ENCODE data around the gene STBD1. TPM values are rescaled to one million over a fixed set of nuclear protein-coding genes. Genes with fewer than 3 reads are reported as not detected.
A peak's percentile ranks its signal among the peaks of the same experiment; 100 is the strongest.
"Not testable (repeated sequence)": the region's sequence is repeated elsewhere in the genome, so short reads cannot be mapped to it uniquely, and the experiment has no call there.

STBD1 gene
- total RNA-seq, 2 donors from 2014 or later: 17.6 to 37.4 TPM

- intact Hi-C loops (cut with DNase I): no loop called here
- no peak for DNase-seq (ENCODE audit: low spot score)
Measured at GRCh38 chr4:76280488-76281441, 25.8 kb upstream of the STBD1 start.

GRCh38 chr4:76281594-76281993 is 24.9 kb upstream of the STBD1 start:
- intact Hi-C loops (cut with DNase I); DNase-seq (ENCODE audit: low spot score): not testable (repeated sequence)

GRCh38 chr4:76282941-76283689 is 23.4 kb upstream of the STBD1 start:
- DNase-seq (ENCODE audit: low spot score): no peak
- intact Hi-C loops (cut with DNase I): no loop called here

- intact Hi-C loops (cut with DNase I): no loop called here
- no peak for DNase-seq (ENCODE audit: low spot score)
Measured at GRCh38 chr4:76283900-76284299, 22.6 kb upstream of the STBD1 start.

- intact Hi-C loops (cut with DNase I); DNase-seq (ENCODE audit: low spot score): not testable (repeated sequence)
Measured at GRCh38 chr4:76287811-76288210, 18.7 kb upstream of the STBD1 start.

- intact Hi-C loops (cut with DNase I): no loop called here
- DNase-seq (ENCODE audit: low spot score): no peak
Measured at GRCh38 chr4:76292730-76293129, 13.8 kb upstream of the STBD1 start.

GRCh38 chr4:76293772-76294171 is 12.8 kb upstream of the STBD1 start:
- no peak for DNase-seq (ENCODE audit: low spot score)
- intact Hi-C loops (cut with DNase I): no loop called here

- no peak for DNase-seq (ENCODE audit: low spot score)
- intact Hi-C loops (cut with DNase I): no loop called here
Measured at GRCh38 chr4:76296286-76296820, 10.2 kb upstream of the STBD1 start.

- no peak for DNase-seq (ENCODE audit: low spot score)
- intact Hi-C loops (cut with DNase I): no loop called here
Measured at GRCh38 chr4:76298227-76298626, 8.3 kb upstream of the STBD1 start.

GRCh38 chr4:76300012-76300411 is 6.5 kb upstream of the STBD1 start:
- DNase-seq (ENCODE audit: low spot score): no peak
- intact Hi-C loops (cut with DNase I): loop anchor here (10.0 kb wide), 2 partner anchors 105 to 115 kb away; no protein-coding TSS in a partner anchor

- DNase-seq (ENCODE audit: low spot score): no peak
- intact Hi-C loops (cut with DNase I): loop anchor here (10.0 kb wide), 2 partner anchors 106 to 114 kb away; no protein-coding TSS in a partner anchor
Measured at GRCh38 chr4:76301068-76301774, 5.3 kb upstream of the STBD1 start.

GRCh38 chr4:76301775-76302162 is 4.8 kb upstream of the STBD1 start:
- intact Hi-C loops (cut with DNase I): loop anchor here (10.0 kb wide), 2 partner anchors 107 to 113 kb away; no protein-coding TSS in a partner anchor

GRCh38 chr4:76302826-76303438 is 3.6 kb upstream of the STBD1 start:
- intact Hi-C loops (cut with DNase I): loop anchor here (10.0 kb wide), 2 partner anchors 108 to 112 kb away; no protein-coding TSS in a partner anchor
- DNase-seq (ENCODE audit: low spot score): no peak

More at GRCh38 chr4:76301775-76302162, 4.8 kb upstream of the STBD1 start:
- no peak for DNase-seq (ENCODE audit: low spot score)

- no peak for DNase-seq (ENCODE audit: low spot score)
- intact Hi-C loops (cut with DNase I): loop anchor here (10.0 kb wide), 2 partner anchors 110 kb away; no protein-coding TSS in a partner anchor
Measured at GRCh38 chr4:76305033-76305687, 1.4 kb upstream of the STBD1 start.

GRCh38 chr4:76306882-76307659 is 538 bp downstream of the STBD1 start:
- intact Hi-C loops (cut with DNase I): loop anchor here (10.0 kb wide), 2 partner anchors 108 to 112 kb away; no protein-coding TSS in a partner anchor
- peak; percentile 85 for DNase-seq (ENCODE audit: low spot score)

- no peak for DNase-seq (ENCODE audit: low spot score)
- intact Hi-C loops (cut with DNase I): loop anchor here (10.0 kb wide), 2 partner anchors 107 to 113 kb away; no protein-coding TSS in a partner anchor
Measured at GRCh38 chr4:76307660-76308014, 1.1 kb downstream of the STBD1 start.

- no peak for DNase-seq (ENCODE audit: low spot score)
- intact Hi-C loops (cut with DNase I): loop anchor here (10.0 kb wide), 2 partner anchors 106 to 114 kb away; no protein-coding TSS in a partner anchor
Measured at GRCh38 chr4:76308548-76308947, 2.0 kb downstream of the STBD1 start.
